ENCODE data around the gene KCNJ12.
A peak's percentile ranks its signal among the peaks of the same experiment; 100 is the strongest.
"Not testable (repeated sequence)": the region's sequence is repeated elsewhere in the genome, so short reads cannot be mapped to it uniquely, and the experiment has no call there.

KCNJ12 gene

DNA sequence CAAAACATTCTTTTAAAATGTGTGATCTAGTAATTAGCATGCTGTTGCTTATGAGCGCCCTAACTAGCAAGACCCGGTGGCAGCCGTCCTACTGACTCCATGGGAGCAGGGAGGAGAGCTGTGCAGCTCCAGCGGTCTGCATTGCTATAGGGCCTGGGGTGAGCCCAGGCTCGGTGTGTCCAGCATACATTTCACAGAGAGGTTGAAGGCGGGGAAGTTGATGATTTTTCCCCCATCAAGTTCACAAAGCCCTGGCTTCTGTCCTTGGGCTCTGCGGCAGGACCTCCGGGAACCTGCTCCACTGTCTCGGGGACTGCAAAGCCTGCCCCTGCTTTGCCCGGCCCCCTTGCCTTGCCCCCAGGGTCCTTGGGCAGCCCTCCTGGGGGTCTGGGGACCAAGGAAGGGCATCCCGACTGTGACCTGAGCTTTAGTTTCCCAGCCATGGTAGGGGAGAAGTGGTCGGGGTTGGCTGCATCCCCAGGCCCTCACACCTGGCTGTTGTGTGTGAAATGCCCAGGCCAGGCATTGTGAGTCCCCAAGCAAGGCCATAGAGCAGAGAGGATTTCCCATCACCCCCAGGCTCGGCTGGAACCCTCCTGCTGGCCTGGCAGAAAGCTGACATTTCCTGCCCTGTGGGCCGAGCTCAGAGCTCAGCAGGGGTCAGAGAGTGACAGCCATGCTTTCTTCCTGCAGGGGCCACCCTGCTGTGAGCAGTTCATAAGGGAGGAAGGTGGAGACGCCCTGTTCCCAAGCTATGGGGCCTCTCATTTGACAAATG lies 24.8 kb downstream of the KCNJ12 start:
- no peak overlapping the region for H3K27ac ChIP-seq (ENCODE audit: extremely low read depth, low read depth, low read length)
- no peaks in the 10 kb centered on the region for H3K9me3 ChIP-seq (ENCODE audit: control insufficient read depth, insufficient read depth, low read depth, low read length)
- ChIA-PET POLR2A (no interaction called here), CTCF (no interaction called here)
- H3K4me1 ChIP-seq (ENCODE audit: control insufficient read depth, insufficient read depth, low read length): no peaks in the 10 kb centered on the region
- TF ChIP-seq ZBTB20 (tag by site-specific recombination; IDR thresholded peaks at IDR 0.05) (no peak), ZNF707 (tag by site-specific recombination; IDR thresholded peaks at IDR 0.05) (no peak), GLIS2 (tag by site-specific recombination; IDR thresholded peaks at IDR 0.05) (peak; percentile 52; the same call in 1 of the 2 replicates), GLIS1 (tag by site-specific recombination; IDR thresholded peaks at IDR 0.05) (peak; percentile 77), ZNF423 (tag by site-specific recombination; IDR thresholded peaks at IDR 0.05) (peak; percentile 54; the same call in 1 of the 2 replicates), ZIC2 (tag by site-specific recombination; IDR thresholded peaks at IDR 0.05) (peak; percentile 95)
- H3K4me3 ChIP-seq (ENCODE audit: low read depth, low read length): no peak overlapping the region
- no peaks in the 10 kb centered on the region for H3K36me3 ChIP-seq (ENCODE audit: control insufficient read depth in 2 of 2, insufficient read depth in 1 of 2, low read length in 2 of 2)

DNA sequence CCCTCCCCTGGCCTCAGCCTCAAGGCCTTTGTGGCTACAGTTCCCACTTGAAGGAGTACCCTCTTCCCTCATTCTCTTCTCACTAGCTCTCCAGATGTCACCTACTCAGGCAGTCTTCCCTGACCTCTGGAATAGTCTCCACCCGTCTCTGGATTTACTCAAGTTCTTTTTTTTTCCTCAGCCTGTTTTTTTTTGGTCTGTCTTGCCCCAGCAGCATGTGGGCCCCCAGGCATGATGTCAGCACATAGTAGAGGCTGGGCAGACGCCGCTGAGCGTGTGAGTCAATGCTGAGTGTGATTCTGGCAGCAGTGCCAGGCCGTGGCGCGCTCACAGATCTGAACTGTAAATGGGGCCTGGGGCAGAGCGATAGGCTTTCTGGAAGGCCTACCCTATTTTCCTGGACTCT lies 26.0 kb downstream of the KCNJ12 start:
- peak; percentile 68 for TF ChIP-seq ZBTB21 (tag by site-specific recombination; IDR thresholded peaks at IDR 0.05)
- peak; percentile 36; the same call in 1 of the 2 replicates for TF ChIP-seq ZNF600 (tag by site-specific recombination; IDR thresholded peaks at IDR 0.05)
- TF ChIP-seq, protein P1, sequence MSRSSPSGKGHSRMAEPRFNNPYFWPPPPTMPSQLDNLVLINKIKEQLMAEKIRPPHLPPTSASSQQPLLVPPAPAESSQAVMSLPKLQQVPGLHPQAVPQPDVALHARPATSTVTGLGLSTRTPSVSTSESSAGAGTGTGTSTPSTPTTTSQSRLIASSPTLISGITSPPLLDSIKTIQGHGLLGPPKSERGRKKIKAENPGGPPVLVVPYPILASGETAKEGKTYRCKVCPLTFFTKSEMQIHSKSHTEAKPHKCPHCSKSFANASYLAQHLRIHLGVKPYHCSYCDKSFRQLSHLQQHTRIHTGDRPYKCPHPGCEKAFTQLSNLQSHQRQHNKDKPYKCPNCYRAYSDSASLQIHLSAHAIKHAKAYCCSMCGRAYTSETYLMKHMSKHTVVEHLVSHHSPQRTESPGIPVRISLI (tag by site-specific recombination; IDR thresholded peaks at IDR 0.05): peak; percentile 61
- 0 out of 2 replicates have a peak, but pooled peaks have one; percentile 17 for TF ChIP-seq ZBTB8A (tag by site-specific recombination; IDR thresholded peaks at IDR 0.05)
- TF ChIP-seq, protein P2, sequence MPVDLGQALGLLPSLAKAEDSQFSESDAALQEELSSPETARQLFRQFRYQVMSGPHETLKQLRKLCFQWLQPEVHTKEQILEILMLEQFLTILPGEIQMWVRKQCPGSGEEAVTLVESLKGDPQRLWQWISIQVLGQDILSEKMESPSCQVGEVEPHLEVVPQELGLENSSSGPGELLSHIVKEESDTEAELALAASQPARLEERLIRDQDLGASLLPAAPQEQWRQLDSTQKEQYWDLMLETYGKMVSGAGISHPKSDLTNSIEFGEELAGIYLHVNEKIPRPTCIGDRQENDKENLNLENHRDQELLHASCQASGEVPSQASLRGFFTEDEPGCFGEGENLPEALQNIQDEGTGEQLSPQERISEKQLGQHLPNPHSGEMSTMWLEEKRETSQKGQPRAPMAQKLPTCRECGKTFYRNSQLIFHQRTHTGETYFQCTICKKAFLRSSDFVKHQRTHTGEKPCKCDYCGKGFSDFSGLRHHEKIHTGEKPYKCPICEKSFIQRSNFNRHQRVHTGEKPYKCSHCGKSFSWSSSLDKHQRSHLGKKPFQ (tag by site-specific recombination; IDR thresholded peaks at IDR 0.05): peak; percentile 71
- peak; percentile 32; the same call in 1 of the 2 replicates for TF ChIP-seq ZNF335 (tag by site-specific recombination; conservative IDR thresholded peaks at IDR 0.05)
- peak; percentile 64 for TF ChIP-seq ZBTB17 (tag by site-specific recombination; IDR thresholded peaks at IDR 0.05)
- TF ChIP-seq ZFP69B (tag by site-specific recombination; IDR thresholded peaks at IDR 0.05): peak; percentile 94
- 0 out of 2 replicates have a peak, but pooled peaks have one; percentile 31 for TF ChIP-seq SP7 (tag by site-specific recombination; IDR thresholded peaks at IDR 0.05)
- TF ChIP-seq, protein P3, sequence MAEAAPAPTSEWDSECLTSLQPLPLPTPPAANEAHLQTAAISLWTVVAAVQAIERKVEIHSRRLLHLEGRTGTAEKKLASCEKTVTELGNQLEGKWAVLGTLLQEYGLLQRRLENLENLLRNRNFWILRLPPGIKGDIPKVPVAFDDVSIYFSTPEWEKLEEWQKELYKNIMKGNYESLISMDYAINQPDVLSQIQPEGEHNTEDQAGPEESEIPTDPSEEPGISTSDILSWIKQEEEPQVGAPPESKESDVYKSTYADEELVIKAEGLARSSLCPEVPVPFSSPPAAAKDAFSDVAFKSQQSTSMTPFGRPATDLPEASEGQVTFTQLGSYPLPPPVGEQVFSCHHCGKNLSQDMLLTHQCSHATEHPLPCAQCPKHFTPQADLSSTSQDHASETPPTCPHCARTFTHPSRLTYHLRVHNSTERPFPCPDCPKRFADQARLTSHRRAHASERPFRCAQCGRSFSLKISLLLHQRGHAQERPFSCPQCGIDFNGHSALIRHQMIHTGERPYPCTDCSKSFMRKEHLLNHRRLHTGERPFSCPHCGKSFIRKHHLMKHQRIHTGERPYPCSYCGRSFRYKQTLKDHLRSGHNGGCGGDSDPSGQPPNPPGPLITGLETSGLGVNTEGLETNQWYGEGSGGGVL (tag by site-specific recombination; IDR thresholded peaks at IDR 0.05): peak; percentile 59
- peak; percentile 72 for TF ChIP-seq ZNF629 (tag by site-specific recombination; IDR thresholded peaks at IDR 0.05)
- TF ChIP-seq, protein P4, sequence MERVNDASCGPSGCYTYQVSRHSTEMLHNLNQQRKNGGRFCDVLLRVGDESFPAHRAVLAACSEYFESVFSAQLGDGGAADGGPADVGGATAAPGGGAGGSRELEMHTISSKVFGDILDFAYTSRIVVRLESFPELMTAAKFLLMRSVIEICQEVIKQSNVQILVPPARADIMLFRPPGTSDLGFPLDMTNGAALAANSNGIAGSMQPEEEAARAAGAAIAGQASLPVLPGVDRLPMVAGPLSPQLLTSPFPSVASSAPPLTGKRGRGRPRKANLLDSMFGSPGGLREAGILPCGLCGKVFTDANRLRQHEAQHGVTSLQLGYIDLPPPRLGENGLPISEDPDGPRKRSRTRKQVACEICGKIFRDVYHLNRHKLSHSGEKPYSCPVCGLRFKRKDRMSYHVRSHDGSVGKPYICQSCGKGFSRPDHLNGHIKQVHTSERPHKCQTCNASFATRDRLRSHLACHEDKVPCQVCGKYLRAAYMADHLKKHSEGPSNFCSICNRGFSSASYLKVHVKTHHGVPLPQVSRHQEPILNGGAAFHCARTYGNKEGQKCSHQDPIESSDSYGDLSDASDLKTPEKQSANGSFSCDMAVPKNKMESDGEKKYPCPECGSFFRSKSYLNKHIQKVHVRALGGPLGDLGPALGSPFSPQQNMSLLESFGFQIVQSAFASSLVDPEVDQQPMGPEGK (tag by site-specific recombination; IDR thresholded peaks at IDR 0.05): peak; percentile 75
- TF ChIP-seq, protein P5, sequence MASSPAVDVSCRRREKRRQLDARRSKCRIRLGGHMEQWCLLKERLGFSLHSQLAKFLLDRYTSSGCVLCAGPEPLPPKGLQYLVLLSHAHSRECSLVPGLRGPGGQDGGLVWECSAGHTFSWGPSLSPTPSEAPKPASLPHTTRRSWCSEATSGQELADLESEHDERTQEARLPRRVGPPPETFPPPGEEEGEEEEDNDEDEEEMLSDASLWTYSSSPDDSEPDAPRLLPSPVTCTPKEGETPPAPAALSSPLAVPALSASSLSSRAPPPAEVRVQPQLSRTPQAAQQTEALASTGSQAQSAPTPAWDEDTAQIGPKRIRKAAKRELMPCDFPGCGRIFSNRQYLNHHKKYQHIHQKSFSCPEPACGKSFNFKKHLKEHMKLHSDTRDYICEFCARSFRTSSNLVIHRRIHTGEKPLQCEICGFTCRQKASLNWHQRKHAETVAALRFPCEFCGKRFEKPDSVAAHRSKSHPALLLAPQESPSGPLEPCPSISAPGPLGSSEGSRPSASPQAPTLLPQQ (tag by site-specific recombination; IDR thresholded peaks at IDR 0.05): peak; percentile 95
- TF ChIP-seq GLIS2 (tag by site-specific recombination; IDR thresholded peaks at IDR 0.05): peak; percentile 42; the same call in 1 of the 2 replicates
- H3K9me3 ChIP-seq (ENCODE audit: control insufficient read depth, insufficient read depth, low read depth, low read length); POLR2A ChIA-PET; H3K4me1 ChIP-seq (ENCODE audit: control insufficient read depth, insufficient read depth, low read length); H3K36me3 ChIP-seq (ENCODE audit: control insufficient read depth in 2 of 2, insufficient read depth in 1 of 2, low read length in 2 of 2); H3K27ac ChIP-seq (ENCODE audit: extremely low read depth, low read depth, low read length); H3K4me3 ChIP-seq (ENCODE audit: low read depth, low read length); CTCF ChIA-PET: not testable (repeated sequence)

DNA sequence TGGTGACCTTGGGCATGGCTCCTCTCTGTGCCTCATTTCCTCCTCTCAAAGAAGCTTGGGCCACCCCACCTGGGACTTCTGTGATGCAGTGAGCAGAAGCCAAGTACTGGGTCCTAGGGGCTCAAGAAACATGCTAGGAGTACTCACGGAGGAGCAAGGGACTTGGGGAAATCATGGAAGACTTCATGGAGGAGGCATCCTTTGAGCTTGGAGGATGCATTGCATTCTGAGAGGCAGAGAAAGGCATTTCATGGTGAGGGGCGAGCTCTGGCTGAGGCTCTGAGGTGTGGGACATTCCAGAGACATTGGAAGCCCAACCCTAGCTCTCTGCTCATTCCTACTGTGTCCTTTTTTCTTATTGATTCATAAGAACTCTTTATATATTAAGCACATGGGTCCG lies 26.8 kb downstream of the KCNJ12 start:
- POLR2A ChIA-PET; H3K4me3 ChIP-seq (ENCODE audit: low read depth, low read length); CTCF ChIA-PET; H3K27ac ChIP-seq (ENCODE audit: extremely low read depth, low read depth, low read length); H3K36me3 ChIP-seq (ENCODE audit: control insufficient read depth in 2 of 2, insufficient read depth in 1 of 2, low read length in 2 of 2); H3K4me1 ChIP-seq (ENCODE audit: control insufficient read depth, insufficient read depth, low read length); H3K9me3 ChIP-seq (ENCODE audit: control insufficient read depth, insufficient read depth, low read depth, low read length): not testable (repeated sequence)
